Right renal cortex interstitium (tissue), 3 donors: Measurements from ENCODE around the gene PSMA4. TPM values are rescaled to one million over a fixed set of nuclear protein-coding genes. Genes with fewer than 3 reads are reported as not detected.
"Not testable (repeated sequence)": the region's sequence is repeated elsewhere in the genome, so short reads cannot be mapped to it uniquely, and the experiment has no call there.

Source experiments
- DNase-seq, 3 donors: peaks; one replicate each; pipeline ENCODE4 v3.0.0-alpha.2; 2013; ENCODE audit warnings: low read depth in 3 of 3, low spot score in 2 of 3
- polyA plus RNA-seq, 3 donors: library from polyadenylated mRNA; unstranded; fragments of 120-200 nt; gene quantifications; one replicate each; pipeline ENCODE4 v1.2.1, GENCODE V29; 2013; ENCODE audit not compliant: insufficient read length in 3 of 3

The PSMA4 gene
- polyA plus RNA-seq, 3 donors, result 291 to 313 (median 308) TPM

DNA sequence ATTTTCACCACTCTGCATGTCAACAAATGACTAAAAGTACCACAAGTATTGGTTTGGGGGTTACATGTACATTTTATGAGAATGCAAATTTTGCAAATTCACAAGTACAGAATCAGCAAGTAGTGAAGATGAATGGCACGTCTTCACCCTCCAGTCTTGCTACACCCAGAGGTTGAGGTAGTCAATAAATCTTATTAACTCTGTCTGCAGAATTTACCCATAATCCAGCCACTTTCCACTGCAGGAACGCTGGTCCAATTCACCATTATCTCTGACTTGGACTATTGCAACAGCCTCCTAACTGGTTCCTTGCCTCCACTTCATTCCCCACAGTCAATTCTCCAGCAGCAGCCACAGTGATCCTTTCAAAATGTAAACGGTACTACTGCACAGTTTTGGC lies 10.6 kb downstream of the PSMA4 start:
- no peak for DNase-seq

DNA sequence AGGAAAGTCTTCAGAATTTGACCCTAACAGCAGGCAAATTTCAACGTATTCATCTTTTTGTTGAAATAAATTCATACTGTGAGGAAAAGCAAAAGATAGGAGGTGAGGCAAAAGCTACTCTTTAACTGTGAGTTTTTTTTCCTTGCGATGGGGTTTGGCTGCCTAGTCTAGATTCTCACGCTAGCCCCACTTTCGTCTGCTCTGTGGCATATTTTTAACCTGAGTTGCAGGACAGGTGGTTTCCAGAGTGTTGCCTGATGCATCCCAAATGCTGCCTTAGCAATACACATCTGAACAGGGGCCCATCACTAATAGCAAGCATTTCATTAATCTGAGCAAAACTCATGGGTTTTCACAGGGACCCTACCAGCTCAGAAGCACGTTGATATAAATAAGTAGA lies 11.7 kb downstream of the PSMA4 start:
- no peak for DNase-seq

DNA sequence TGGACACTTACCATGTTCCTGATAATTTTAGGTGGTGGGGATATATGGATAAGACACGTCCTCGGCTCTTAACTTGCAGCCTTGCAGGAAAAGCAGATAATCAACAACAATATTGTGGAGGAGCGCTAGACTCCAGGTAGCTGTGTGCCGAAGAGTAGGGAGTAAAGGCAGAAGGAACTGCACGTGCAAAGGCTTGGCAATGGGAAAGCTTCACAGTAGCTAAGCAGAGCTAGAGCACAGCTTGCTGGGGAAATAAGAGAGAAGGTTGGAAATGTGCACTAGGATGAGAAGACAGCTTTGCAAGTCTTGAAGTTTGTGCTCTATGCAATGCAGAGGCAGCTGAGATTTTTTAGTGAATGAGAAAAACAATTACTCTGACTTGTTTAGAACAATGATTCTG lies 12.4 kb downstream of the PSMA4 start:
- no peak for DNase-seq

DNA sequence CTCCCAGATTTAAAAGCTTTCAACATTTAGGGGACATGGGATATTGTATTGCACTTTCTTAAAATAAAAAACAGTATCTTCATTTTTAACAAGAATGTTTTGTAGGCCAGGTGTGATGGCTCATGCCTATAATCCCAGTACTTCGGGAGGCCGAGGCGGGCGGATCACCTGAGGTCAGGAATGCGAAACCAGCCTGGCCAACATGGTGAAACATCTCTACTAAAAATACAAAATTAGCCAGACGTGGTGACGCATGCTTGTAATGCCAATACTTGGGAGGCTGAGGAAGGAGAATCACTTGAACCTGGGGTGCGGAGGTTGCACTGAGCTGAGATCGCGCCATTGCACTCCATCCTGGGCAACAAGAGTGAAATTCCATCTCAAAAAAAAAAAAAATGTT lies 20.0 kb downstream of the PSMA4 start:
- DNase-seq, result not testable (repeated sequence)

DNA sequence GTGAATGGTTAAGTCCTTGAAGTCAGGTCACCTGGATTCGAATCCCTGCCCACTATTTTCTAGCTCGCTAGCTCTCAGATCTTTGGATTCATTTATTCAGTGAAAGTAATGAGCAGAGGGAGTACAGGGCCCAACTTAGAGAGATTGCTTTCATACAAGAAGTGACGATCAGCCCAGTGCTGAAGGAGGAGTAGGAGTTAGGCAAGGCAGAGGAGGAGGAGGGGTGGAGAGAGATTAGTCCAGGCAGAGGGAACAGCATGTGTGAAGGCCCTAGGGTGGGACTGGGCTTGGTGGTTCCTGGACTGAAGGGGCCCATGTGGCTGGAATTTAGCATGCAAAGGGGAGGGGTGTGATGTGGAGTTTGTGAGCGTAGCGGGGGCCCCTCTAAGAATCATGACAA lies 21.2 kb downstream of the PSMA4 start:
- DNase-seq, result no peak

DNA sequence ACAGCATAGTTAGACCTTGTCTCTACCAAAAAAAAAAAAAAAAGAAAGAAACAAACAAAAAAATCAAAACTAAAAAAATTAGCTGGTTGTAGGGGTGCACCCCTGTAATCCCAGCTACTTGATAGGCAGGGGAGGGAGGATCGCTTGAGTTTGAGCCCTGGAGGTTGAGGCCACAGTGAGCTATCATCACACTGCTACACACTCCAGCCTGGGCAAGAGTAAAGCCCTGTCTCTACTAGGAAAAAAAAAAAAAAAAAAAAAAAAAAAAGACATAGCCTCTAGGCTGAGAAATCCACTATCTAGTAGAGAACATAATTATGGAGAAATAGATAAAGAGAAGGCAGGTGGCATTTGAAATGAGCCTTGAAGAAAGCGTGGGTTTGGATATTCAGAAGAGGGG lies 22.8 kb downstream of the PSMA4 start:
- no peak for DNase-seq

DNA sequence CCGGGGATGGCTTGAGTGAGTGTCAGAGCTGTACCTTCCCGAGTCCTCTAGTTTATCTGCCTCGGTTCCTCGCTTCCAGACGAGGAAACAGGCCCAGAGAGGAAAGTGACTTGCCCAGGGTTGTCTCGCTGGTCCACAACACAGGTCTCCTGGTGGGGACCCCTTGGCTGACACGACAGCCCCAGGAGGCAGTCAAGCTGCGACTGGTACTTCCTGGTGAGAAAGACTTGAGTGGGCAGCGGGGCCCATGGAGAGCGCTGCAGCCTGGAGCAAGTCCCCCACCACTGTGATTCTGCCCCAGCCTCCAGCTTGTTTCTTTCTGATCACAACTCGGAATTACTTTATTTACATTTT lies 24.5 kb downstream of the PSMA4 start:
- no peak for DNase-seq

DNA sequence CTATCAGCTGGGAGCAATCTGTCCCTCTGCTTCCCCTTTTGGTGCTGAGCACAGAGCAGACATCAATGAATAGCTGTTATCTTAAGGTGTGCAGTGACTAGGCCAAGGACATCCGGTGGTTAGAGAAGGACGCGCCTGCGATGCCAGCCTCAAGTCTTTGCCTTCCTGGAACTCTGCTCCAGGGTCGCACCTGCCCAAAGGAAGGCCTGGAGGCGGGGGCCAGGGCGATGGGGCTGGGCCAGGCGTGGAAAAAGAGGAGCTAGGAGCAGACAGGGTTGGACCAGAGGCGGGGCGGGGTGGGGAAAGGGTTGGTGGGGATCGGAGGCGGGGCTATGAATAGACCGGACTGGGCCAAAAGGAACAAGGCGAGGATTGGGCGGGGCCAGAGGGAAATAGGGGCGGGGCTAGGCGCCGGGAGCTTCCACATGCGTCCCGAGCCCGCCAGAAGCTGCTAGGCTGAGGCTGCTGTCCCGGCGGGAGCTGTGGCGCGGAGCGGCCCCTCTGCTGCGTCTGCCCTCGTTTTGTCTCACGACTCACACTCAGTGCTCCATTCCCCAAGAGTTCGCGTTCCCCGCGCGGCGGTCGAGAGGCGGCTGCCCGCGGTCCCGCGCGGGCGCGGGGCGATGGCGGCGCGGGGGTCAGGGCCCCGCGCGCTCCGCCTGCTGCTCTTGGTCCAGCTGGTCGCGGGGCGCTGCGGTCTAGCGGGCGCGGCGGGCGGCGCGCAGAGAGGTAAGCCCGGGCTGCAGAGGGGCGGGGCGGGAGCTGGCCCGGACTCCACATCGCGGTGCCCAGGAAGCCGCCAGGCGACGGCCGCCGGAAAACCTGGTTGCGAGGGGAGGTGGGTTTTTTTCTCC lies 25.1 kb downstream of the PSMA4 start, which contains the start of gene CHRNA5:
CHRNA5 (plus strand) TSS at position 424 of the 854 bp plus-strand sequence; CDS start at position 624, 200 bp downstream.
- DNase-seq, result peak; percentile 50 to 79 (median 67)

DNA sequence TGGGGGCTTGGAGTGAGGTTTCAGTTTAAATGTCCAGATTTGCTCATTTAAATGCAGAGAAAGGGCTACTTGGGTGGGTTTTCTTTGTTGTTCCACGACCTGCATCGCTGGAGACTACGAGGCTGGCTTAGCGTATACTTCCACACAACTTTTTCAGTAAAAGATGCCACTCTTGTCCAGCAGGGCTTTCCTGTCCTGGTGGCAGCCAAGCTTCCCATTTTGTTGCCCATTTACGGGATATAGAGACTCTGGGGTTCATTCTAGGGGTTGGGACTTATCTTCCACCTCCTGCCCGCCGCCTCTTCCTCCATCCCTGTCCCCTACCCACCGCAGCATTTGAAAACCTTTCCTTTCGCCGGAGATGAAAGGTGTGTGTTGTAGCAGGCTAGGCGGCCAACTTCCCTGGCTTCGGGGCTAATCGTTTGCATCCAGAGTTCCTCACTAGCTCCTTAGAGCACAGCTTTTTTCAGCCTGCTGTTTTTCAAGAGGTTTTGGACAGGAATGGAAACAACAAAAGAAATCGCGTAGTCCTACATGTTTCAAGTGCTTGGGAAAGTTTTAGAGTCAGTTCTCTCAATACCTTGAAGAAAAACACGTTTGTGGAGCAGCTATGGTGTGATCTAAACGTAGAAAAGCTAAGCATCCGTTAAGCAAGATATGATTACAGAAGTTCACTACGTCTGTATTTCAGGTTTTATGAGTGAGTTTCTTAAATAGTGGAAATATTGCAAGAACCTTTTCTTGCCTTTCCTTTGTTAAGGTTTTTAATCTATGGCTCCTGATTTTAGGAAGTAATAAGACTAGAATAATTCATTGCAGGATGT lies 25.9 kb downstream of the PSMA4 start:
- peak; percentile 17 to 40 (median 27) for DNase-seq

DNA sequence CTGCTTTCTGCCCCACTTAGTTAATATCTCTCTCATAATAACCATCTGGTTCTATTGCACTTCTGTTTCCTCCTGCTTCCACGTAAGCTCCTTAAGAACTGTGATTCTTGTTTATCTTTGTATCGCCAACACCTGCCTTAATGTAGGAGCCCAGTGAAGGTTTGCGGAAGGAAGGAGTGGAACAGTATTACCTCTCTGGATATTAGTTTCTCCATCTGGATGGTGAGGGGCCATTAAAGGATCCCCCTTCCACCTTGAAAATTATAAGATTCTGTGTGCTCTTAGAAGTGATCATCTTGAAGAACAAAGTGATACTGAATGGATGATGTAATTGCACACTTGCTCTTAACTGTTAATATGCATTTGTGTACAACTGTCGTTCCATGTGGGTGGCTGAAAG lies 27.3 kb downstream of the PSMA4 start:
- DNase-seq, result no peak

DNA sequence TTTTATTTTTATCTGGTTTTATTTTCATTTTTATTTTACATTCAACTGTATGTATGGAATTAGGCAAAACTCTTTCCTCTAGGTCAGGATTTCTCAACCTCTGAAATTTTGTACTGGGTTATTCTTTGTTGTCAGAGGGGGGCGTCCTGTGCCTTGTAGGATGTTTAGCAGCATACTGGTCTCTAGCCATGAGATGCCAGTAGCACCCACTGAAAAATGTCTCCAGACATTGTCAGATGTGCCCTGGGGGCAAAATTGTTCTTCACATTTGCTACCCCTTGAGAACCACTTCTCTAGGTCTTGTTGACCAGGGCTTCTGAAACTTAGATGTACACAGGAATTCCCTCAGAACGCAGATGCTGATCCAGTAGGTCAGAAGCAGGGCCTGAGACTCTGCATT lies 30.5 kb downstream of the PSMA4 start:
- DNase-seq, result no peak

DNA sequence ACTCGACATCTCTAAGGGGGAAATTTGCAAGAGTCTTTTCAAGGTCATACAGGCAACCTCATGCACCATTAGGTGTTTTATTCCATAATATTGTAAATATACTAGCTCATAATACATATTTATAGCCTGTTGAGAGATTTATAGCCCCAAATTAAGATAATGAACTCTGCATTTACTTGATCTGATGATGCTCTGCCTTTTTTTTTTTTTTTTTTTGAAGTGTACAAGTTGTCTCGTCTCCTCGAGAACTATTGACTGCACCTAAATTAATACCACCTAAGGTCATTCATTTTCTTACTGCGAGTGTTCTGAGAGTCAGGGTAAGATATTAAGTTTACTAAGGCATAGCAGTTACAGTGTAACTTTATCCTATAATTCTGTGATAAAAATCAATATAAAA lies 31.1 kb downstream of the PSMA4 start:
- no peak for DNase-seq

DNA sequence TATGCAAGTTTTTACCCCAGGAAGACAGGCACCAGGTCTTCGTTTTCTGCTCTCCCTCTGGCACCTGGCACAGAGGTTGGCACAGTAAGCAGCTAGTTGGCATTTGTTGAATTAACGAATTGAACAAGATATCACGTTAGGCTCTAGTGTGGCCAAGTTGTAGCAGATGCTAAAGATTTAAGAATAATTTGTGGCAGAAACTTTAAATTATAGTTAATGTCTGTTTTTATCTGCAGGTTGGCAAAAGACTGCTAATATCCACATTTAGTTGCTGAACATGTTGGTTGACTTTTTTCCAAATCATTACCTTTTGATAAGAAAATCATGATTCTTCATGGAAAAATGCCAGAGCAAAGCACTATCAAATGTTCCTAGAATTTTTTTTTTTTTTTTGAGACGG lies 33.2 kb downstream of the PSMA4 start:
- DNase-seq, result no peak

DNA sequence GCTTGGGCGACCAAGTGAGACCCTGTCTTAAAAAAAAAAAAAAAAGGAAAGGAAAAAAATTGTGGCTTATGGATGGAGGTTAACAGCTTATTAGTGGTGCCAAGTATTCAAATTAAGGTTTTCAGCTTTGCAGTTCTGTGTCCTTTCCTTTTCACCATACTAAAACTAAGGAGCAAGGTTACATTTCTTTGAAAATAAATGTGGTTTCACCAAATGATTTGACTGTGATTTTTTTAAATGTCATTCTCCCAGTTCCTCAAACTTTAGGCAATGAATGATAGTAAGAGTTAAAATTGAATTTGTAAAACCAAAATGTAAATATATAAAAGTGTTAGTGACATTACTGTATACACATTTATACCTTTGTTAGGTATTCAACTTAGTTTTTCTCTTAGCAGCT lies 34.7 kb downstream of the PSMA4 start:
- no peak for DNase-seq

DNA sequence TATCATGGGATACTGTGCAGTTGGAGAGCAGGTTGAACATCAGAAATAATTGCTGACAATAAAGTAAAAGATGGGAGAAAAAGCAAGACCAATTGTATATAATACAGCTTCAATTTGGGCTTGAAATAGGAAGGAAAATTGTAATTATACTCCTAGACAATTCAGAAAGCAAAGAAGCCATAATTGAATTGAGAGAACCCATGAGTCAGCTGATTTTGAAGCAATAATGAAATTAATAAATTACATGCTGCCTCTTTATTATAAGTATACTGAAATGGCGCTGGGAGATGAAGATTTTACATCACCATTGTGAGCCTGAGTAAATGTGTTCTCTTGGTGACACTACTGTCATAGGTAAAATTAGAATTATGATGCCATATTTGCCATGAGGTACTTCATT lies 57.3 kb downstream of the PSMA4 start:
- DNase-seq, result no peak

DNA sequence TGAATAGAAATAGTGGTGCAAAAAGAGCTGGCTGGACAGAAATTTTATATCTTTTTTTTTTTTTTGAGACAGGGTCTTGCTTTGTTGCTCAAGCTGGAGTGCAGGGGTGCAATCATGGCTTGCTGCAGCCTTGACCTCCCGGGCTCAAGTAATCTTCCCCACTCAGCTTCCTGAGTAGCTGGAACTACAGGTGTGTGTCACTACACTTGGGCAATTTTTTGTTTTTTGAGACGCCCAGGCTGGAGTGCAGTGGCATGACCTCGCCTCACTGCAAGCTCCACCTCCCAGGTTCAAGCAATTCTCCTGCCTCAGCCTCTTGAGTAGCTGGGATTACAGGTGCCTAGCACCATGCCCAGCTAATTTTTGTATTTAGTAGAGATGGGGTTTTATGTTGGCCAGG lies 58.1 kb downstream of the PSMA4 start:
- no peak for DNase-seq

DNA sequence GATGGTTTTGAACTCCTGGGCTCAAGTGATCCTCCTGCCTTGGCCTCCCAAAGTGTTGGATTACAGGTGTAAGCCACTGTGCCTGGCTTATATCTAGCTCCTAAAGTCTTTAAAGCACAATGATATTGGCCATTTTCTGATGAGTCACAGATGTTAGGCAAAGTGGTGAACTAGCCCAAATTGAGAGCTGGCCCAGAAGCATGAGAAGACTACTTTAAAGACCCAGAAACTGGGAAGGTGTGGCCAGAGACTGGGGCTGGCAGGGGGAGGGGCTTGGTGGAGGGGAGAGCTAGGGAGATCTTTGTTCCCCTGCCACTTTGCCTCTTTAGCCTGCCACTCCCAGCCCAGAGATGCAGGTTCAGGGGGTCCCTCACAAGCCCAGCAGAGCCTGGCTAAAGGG lies 58.9 kb downstream of the PSMA4 start:
- DNase-seq, result no peak

Other genes with a start within 250 kb of the PSMA4 start
- gene SKIC8, start 240.8 kb upstream of the PSMA4 start, polyA plus RNA-seq, result 100 to 1,000 TPM; 109 to 121 (median 118) TPM
- gene CRABP1, start 200.1 kb upstream of the PSMA4 start, polyA plus RNA-seq, result 10 to 100 TPM; 52.7 to 55.2 (median 53.8) TPM
- 10 to 100 TPM; 59.7 to 68.9 (median 64.6) TPM for gene IREB2, start 102.2 kb upstream of the PSMA4 start, polyA plus RNA-seq
- gene HYKK, start 32.9 kb upstream of the PSMA4 start, polyA plus RNA-seq, result 10 to 100 TPM in 1 of 3 donors, 1 to 10 TPM in 2; 7.3 to 10.8 (median 8.7) TPM
- gene CHRNA5, start 25.1 kb downstream of the PSMA4 start, polyA plus RNA-seq, result 10 to 100 TPM in 2 of 3 donors, 1 to 10 TPM in 1; 6.3 to 10.2 (median 10.0) TPM
- 1 to 10 TPM in 2 of 3 donors, under 1 TPM in 1; 0.76 to 1.3 (median 1.1) TPM for gene CHRNA3, start 80.6 kb downstream of the PSMA4 start, polyA plus RNA-seq
- 1 to 10 TPM; 2.9 to 3.6 (median 3.1) TPM for gene CHRNB4, start 100.8 kb downstream of the PSMA4 start, polyA plus RNA-seq